Measurements from ENCODE around the gene BBS7. TPM values are rescaled to one million over a fixed set of nuclear protein-coding genes. Genes with fewer than 3 reads are reported as not detected.

Gene BBS7
- total and polyA plus RNA-seq, 2 of the 13 experiments (the other 11 are each of a cell fraction or from before 2014, with no cell fraction given): 9.0 to 15.7 TPM

GRCh38 chr4:121823505-121824170 is 46.6 kb downstream of the BBS7 start, which contains the start of gene CCNA2 (continued):
- TF ChIP-seq NRL (CRISPR knock-in tag; IDR thresholded peaks at IDR 0.05; ENCODE audit: borderline replicate concordance): peak; percentile 71; the same call in 1 of the 2 replicates
- TF ChIP-seq KDM1A (CRISPR knock-in tag; IDR thresholded peaks at IDR 0.05): no peak
- peak; percentile 87 for TF ChIP-seq KAT8 (CRISPR knock-in tag; IDR thresholded peaks at IDR 0.05)
- 0 out of 2 replicates have a peak, but pooled peaks have one; percentile 13 for TF ChIP-seq ELF3 (CRISPR knock-in tag; IDR thresholded peaks at IDR 0.05)
- TF ChIP-seq ZNF746 (CRISPR knock-in tag; IDR thresholded peaks at IDR 0.05): peak; percentile 58; the same call in 1 of the 2 replicates
- 0 out of 2 replicates have a peak, but pooled peaks have one; percentile 17 for TF ChIP-seq CBX5 (CRISPR knock-in tag; IDR thresholded peaks at IDR 0.05; ENCODE audit: borderline replicate concordance)
- TF ChIP-seq ZNF770 (CRISPR knock-in tag; IDR thresholded peaks at IDR 0.05): no peak
- no peak for TF ChIP-seq ZNF577 (CRISPR knock-in tag; IDR thresholded peaks at IDR 0.05; ENCODE audit: borderline replicate concordance, low read depth)
- no peak for TF ChIP-seq NFE2 (CRISPR knock-in tag; IDR thresholded peaks at IDR 0.05)
- peak; percentile 73 for TF ChIP-seq TAF1 (CRISPR knock-in tag; IDR thresholded peaks at IDR 0.05)
- no peak for TF ChIP-seq SCMH1 (CRISPR knock-in tag; IDR thresholded peaks at IDR 0.05; ENCODE audit: borderline replicate concordance)
- TF ChIP-seq, protein P1, sequence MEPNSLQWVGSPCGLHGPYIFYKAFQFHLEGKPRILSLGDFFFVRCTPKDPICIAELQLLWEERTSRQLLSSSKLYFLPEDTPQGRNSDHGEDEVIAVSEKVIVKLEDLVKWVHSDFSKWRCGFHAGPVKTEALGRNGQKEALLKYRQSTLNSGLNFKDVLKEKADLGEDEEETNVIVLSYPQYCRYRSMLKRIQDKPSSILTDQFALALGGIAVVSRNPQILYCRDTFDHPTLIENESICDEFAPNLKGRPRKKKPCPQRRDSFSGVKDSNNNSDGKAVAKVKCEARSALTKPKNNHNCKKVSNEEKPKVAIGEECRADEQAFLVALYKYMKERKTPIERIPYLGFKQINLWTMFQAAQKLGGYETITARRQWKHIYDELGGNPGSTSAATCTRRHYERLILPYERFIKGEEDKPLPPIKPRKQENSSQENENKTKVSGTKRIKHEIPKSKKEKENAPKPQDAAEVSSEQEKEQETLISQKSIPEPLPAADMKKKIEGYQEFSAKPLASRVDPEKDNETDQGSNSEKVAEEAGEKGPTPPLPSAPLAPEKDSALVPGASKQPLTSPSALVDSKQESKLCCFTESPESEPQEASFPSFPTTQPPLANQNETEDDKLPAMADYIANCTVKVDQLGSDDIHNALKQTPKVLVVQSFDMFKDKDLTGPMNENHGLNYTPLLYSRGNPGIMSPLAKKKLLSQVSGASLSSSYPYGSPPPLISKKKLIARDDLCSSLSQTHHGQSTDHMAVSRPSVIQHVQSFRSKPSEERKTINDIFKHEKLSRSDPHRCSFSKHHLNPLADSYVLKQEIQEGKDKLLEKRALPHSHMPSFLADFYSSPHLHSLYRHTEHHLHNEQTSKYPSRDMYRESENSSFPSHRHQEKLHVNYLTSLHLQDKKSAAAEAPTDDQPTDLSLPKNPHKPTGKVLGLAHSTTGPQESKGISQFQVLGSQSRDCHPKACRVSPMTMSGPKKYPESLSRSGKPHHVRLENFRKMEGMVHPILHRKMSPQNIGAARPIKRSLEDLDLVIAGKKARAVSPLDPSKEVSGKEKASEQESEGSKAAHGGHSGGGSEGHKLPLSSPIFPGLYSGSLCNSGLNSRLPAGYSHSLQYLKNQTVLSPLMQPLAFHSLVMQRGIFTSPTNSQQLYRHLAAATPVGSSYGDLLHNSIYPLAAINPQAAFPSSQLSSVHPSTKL (CRISPR knock-in tag; IDR thresholded peaks at IDR 0.05): peak; percentile 31; the same call in 1 of the 2 replicates
- peak; percentile 70 for TF ChIP-seq ASH2L (IDR thresholded peaks at IDR 0.05; ENCODE audit: insufficient read length, low read depth, low read length)
- peak; percentile 44 for TF ChIP-seq TAF15 (IDR thresholded peaks at IDR 0.05; ENCODE audit: low read depth, low read length, poor library complexity, severe bottlenecking)
- peak; percentile 77; the same call in 1 of the 2 replicates for TF ChIP-seq ZNF766 (CRISPR knock-in tag; IDR thresholded peaks at IDR 0.05; ENCODE audit: borderline replicate concordance)
- TF ChIP-seq ZMYM3 (CRISPR knock-in tag; IDR thresholded peaks at IDR 0.05): no peak
- TF ChIP-seq ZNF768 (CRISPR knock-in tag; IDR thresholded peaks at IDR 0.05): peak; percentile 84
- no peak for TF ChIP-seq ZNF432 (CRISPR knock-in tag; IDR thresholded peaks at IDR 0.05; ENCODE audit: borderline replicate concordance)
- TF ChIP-seq PAXIP1 (CRISPR knock-in tag; conservative IDR thresholded peaks at IDR 0.05): peak; percentile 39

All from HepG2 (cell line).